ENCODE results near the gene SKIC8. TPM values are rescaled to one million over a fixed set of nuclear protein-coding genes. Genes with fewer than 3 reads are reported as not detected.

Gene SKIC8
- total RNA-seq, 4 donors from 2014 or later = 38.7 to 59.6 (median 56.9) TPM

DNA sequence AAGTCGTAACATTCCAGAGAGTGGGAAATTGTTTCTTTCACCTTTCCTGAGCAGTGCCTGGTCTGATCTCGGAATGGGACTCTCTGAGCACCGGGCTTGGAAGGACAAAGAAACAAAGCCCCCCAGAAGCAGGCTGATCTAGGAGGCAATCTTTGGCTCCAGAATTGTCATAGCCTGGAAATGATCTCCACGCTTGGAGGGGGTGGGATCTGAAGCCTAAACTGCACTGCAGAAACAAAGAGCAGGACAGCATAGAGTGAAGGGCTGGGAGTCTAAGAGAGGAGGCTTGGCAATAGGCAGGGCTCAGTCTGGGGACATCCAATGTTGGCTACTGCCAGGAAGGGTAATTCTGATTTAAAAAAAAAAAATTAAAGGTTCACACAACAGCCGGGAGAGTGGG, 42.6 kb upstream of the SKIC8 start:
- intact Hi-C loops (cut with DNase I) = no loop called here

GRCh38 chr15:78341057-78341987, 41.9 kb upstream of the SKIC8 start:
- H3K36me3 ChIP-seq = no peaks in the 10 kb centered on the region
- no peak overlapping the region for H3K27ac ChIP-seq
- no peaks in the 10 kb centered on the region for H3K9me3 ChIP-seq
- TF ChIP-seq POLR2A (IDR thresholded peaks at IDR 0.05) (no peak), CTCF (IDR thresholded peaks at IDR 0.05) (no peak)
- H3K4me1 ChIP-seq = peaks cover 0 to 18% (median 7%) of the 10 kb centered on the region in 3 donors
- H3K4me3 ChIP-seq = no peak overlapping the region
- peaks cover 5 to 99% (median 19%) of the 10 kb centered on the region in 4 donors for H3K27me3 ChIP-seq
- WGBS, 2 donors = 7 to 14% methylated on average over 16 to 40 of the region's 53 CpGs
- intact Hi-C loops (cut with DNase I) = no loop called here
- no peak for DNase-seq

More for the DNA sequence above, 42.6 kb upstream of the SKIC8 start:
- Histone ChIP-seq H3K27ac (no peak overlapping the region), H3K9me3 (no peaks in the 10 kb centered on the region), H3K4me3 (no peak overlapping the region), H3K27me3 (peaks cover 5 to 99% (median 19%) of the 10 kb centered on the region in 4 donors), H3K4me1 (peaks cover 0 to 18% (median 7%) of the 10 kb centered on the region in 3 donors), H3K36me3 (no peaks in the 10 kb centered on the region)
- WGBS, 2 donors = 36 to 45% methylated on average over 5 of the region's 5 CpGs
- no peak for DNase-seq
- TF ChIP-seq CTCF (IDR thresholded peaks at IDR 0.05) (no peak), POLR2A (IDR thresholded peaks at IDR 0.05) (no peak)

- no peaks in the 10 kb centered on the region for H3K36me3 ChIP-seq
- DNase-seq = no peak
- H3K27me3 ChIP-seq = peaks cover 5 to 99% (median 19%) of the 10 kb centered on the region in 4 donors
- H3K4me1 ChIP-seq = peaks cover 0 to 18% (median 7%) of the 10 kb centered on the region in 3 donors
- peak within 1 kb of the TSS in 1 of 4 donors; percentile 8 for H3K4me3 ChIP-seq
- no peak within 1 kb of the TSS for H3K27ac ChIP-seq
- TF ChIP-seq CTCF (IDR thresholded peaks at IDR 0.05) = no peak
- TF ChIP-seq POLR2A (IDR thresholded peaks at IDR 0.05) = no peak
- no peaks in the 10 kb centered on the region for H3K9me3 ChIP-seq
- WGBS, 2 donors = 0 to 4% methylated on average over 3 to 24 of the region's 67 CpGs
- intact Hi-C loops (cut with DNase I) = no loop called here
Measured at GRCh38 chr15:78340231-78341056, 41.0 kb upstream of the SKIC8 start, which contains the start of gene CRABP1. Gene CRABP1 (plus strand): TSS chr15:78340353. CDS start chr15:78340429, 76 bp downstream.

GRCh38 chr15:78339559-78339958, 40.1 kb upstream of the SKIC8 start:
- Histone ChIP-seq H3K27ac (no peak overlapping the region), H3K27me3 (peaks cover 5 to 92% (median 19%) of the 10 kb centered on the region in 4 donors), H3K4me3 (no peak overlapping the region), H3K9me3 (no peaks in the 10 kb centered on the region), H3K36me3 (no peaks in the 10 kb centered on the region), H3K4me1 (peaks cover 0 to 18% (median 7%) of the 10 kb centered on the region in 3 donors)
- intact Hi-C loops (cut with DNase I) = no loop called here
- WGBS, 2 donors = 20 to 49% methylated on average over 2 to 5 of the region's 17 CpGs
- DNase-seq = no peak
- TF ChIP-seq CTCF (IDR thresholded peaks at IDR 0.05) (no peak), POLR2A (IDR thresholded peaks at IDR 0.05) (no peak)
